GM12875 (cell line): ENCODE measurements around the gene SPRY4.

Experiments
- H3K4me3 ChIP-seq: one replicate; pipeline ENCODE4 v1.5.1; 2011; ENCODE audit warnings: low read depth, low read length, control low read depth
- TF ChIP-seq, protein P1 (sequence below): IDR thresholded peaks from 2 replicates; pipeline ENCODE4 v1.5.1; 2011; ENCODE audit warnings: low read depth, mild to moderate bottlenecking, control low read depth, inconsistent platforms, low read length, moderate library complexity, borderline replicate concordance; ENCODE audit not compliant: insufficient read depth

Gene SPRY4

DNA sequence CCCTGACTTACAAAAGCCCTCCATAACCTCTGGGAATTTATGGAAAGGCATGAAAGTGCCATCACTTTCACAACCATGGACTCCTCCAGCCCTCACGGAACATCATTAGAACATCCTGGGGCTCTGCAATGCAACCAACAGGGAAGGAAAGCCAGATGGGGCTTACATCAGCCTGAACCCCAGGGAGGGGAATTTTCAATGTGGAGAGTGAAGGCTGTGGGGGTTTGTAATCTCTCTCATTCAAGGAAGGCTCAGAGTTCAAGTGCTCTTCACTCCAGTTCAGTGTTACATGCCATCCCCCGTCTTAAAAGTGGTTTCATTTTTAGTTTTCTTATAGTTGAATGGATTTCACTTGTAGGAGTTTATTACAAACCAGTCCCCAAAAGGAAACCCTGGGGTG lies 5.7 kb downstream of the SPRY4 start:
- no peak overlapping the region for H3K4me3 ChIP-seq
- TF ChIP-seq, protein P1, sequence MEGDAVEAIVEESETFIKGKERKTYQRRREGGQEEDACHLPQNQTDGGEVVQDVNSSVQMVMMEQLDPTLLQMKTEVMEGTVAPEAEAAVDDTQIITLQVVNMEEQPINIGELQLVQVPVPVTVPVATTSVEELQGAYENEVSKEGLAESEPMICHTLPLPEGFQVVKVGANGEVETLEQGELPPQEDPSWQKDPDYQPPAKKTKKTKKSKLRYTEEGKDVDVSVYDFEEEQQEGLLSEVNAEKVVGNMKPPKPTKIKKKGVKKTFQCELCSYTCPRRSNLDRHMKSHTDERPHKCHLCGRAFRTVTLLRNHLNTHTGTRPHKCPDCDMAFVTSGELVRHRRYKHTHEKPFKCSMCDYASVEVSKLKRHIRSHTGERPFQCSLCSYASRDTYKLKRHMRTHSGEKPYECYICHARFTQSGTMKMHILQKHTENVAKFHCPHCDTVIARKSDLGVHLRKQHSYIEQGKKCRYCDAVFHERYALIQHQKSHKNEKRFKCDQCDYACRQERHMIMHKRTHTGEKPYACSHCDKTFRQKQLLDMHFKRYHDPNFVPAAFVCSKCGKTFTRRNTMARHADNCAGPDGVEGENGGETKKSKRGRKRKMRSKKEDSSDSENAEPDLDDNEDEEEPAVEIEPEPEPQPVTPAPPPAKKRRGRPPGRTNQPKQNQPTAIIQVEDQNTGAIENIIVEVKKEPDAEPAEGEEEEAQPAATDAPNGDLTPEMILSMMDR: no peak

DNA sequence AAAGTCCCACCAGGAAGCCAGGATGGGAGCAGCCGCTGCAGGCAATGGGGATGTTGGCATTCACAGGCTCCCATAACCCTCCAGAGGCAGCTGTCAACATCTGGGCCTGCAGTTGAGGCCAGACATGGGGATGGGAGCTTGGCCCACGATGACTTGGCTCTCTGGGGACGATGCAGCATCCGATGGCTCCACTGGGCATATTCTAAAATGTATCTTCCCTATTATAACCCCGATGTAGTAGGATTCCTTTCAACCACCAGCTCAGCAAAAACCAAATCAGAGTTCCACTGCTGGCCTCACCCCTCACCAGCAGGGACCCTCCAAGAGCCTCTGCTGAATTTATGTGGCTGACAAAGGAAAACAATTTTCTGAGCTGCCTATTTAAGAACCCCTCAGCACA lies 7.1 kb downstream of the SPRY4 start:
- H3K4me3 ChIP-seq: no peak overlapping the region
- TF ChIP-seq, protein P1: no peak

DNA sequence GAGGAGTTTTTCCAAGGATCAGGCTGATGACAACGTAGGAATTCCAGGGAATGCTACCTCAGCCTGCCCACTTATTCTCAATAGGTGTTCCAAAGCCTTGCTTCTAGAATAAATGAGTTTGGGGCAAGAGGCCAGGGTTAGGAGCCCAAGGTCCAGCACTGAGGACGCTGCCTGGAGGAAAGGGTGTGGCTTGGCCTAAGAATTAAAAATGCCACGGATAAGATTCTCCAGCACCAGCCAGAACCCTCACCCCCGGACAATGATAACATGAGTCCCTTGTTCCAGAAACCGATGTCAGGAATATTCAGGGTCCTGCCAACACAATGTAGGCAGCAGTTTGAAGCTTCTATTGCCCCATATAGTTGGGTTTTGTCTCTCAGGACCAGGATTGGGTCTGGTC lies 7.6 kb downstream of the SPRY4 start:
- TF ChIP-seq, protein P1: no peak
- no peak overlapping the region for H3K4me3 ChIP-seq

DNA sequence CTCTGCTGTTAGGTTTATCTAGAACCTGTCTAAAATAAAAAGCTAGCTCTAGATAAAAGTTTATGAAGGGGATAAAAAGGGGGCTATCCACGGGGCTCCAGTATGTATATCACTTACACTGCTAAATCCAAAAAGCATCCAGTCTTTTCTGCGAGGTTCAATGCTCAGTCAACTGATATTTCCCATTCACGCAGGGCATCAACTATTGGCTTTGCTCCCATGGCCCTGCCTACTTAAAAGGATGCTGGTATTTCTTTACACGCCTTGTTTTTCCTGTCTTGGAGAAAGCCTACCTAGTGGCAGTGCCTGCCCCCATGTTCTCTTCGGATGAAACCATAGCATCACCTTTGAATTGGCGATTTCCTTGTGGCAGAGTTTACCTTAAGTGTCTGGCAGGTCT lies 8.1 kb downstream of the SPRY4 start:
- no peak overlapping the region for H3K4me3 ChIP-seq
- TF ChIP-seq, protein P1: no peak

DNA sequence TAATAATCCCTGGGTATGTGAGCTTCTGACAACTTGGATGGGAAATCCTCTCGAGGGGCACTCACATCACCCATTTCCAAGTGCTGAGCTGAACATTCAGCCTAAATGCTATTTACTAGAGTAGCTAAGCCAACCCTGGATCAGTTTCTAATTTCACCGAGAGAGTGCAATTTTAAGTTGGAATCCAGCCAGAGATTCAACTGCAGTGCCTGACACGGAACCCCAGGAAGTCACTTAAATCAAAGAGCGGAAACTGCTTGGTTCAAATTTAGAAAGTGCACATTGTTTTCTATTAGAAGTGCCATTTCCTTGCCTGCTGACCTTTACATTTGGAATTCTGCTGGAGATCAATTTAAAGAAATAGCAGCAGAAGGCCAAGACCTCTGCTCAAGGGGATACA lies 8.8 kb downstream of the SPRY4 start:
- no peak overlapping the region for H3K4me3 ChIP-seq

DNA sequence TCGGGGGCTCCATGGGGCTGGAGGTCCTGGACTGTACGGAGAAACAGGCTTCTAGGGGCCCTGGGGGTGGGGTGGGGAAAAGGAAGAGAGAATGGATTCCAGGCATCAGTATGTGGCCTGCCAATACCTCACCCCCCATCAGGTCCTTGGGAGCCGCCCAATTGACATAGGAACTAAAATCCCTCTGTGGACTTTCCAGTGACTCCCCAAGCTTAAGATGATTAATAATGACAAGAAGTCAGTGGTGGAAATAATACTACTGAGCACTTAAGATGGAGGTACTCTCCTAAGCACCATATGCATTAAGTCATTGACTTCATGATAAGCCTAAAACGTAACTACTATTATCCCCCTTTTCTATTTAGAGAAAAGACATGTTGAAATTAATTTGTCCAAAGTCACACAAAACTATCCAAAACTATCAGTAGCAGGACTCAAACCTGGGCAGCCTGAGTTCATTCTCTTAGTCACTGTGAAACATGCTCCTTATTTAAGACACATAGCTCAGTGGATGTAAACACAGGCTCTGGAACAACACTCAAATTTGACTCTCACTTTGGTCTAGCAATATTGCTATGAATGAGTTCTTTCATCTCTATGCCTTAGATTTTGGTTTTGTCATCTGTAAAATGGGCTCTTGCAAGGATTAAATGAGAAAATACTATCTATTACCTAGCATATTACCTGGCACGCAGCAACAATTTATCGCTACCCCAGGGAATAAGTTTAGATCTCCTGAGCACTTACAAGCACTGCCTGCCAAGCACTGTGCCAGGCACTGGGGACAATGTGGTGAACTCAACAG lies 9.5 kb downstream of the SPRY4 start:
- no peak overlapping the region for H3K4me3 ChIP-seq
- TF ChIP-seq, protein P1: no peak

More for the DNA sequence above, 8.8 kb downstream of the SPRY4 start:
- TF ChIP-seq, protein P1: no peak

DNA sequence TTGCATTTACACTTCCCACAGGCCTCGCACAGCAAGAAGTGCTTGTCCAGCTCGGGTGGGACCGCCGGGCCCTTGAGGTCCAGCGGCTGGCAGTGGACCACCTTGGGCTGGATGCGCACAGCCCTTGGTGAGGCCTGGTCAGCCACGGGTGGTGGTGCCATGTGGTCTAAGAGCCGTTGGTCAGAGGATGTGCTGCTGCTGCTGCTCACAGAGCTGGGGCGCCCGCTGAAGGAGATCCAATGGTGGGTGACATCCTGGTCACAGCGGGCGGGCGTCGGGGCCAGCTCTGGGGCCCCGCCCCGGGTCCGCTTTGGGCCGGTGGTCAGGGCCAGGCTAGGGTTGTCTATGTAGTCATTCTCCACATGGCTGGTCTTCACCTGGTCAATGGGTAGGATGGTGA lies 10.2 kb downstream of the SPRY4 start:
- no peak overlapping the region for H3K4me3 ChIP-seq
- TF ChIP-seq, protein P1: no peak
